Lower lobe of right lung (tissue), 2 donors: Measurements from ENCODE around the gene PARN. TPM values are rescaled to one million over a fixed set of nuclear protein-coding genes. Genes with fewer than 3 reads are reported as not detected.

Experiments used
- ATAC-seq, 2 donors: fragments of 200-7000 bp; cut with Tn5 transposase; one replicate each; pipeline ENCODE4 v1.9.1; 2020 to 2022; ENCODE audit warnings: mild to moderate bottlenecking in 2 of 2, moderate library complexity in 2 of 2
- DNase-seq: peaks from one replicate; pipeline ENCODE4 v3.0.0-alpha.2; 2020
- H3K27ac ChIP-seq: fragments of 200-600 bp; one replicate; pipeline ENCODE4 v1.8.0; 2022
- H3K27me3 ChIP-seq: fragments of 200-600 bp; one replicate; pipeline ENCODE4 v1.8.0; 2022; ENCODE audit warnings: low read depth
- H3K36me3 ChIP-seq: fragments of 200-600 bp; one replicate; pipeline ENCODE4 v1.8.0; 2022; ENCODE audit warnings: mild to moderate bottlenecking
- H3K4me1 ChIP-seq: fragments of 200-600 bp; one replicate; pipeline ENCODE4 v1.8.0; 2022
- H3K4me3 ChIP-seq: fragments of 200-600 bp; one replicate; pipeline ENCODE4 v1.8.0; 2022; ENCODE audit warnings: mild to moderate bottlenecking
- H3K9me3 ChIP-seq: fragments of 200-600 bp; one replicate; pipeline ENCODE4 v1.8.0; 2022
- intact Hi-C: fragments of 100-400 bp; cut with DNase I; formaldehyde crosslinking; loops from one replicate; pipeline ENCODE4 v1.11.0; 2022
- total RNA-seq: library from RNA; stranded (reverse); fragmentation: NEBNext Ultra II Directional; extraction: Animal tissue kit (Norgen Biotek cat#: 25700); gene quantifications from one replicate; pipeline ENCODE4 v1.2.1, GENCODE V29; 2021
- TF ChIP-seq, protein P1 (sequence below): fragments of 200-600 bp; IDR thresholded peaks from one replicate; pipeline ENCODE4 v1.8.0; 2022; ENCODE audit warnings: antibody characterized with exemption, mild to moderate bottlenecking
- donor health status: DM: no; HTN: yes; CAD: no; lungs with severe emphysema.

The PARN gene
- total RNA-seq, 1 donor from 2014 or later = 35.7 TPM

- no peaks in the 10 kb centered on the region for H3K27me3 ChIP-seq
- H3K9me3 ChIP-seq = no peaks in the 10 kb centered on the region
- no peaks in the 10 kb centered on the region for H3K36me3 ChIP-seq
- no peak overlapping the region for H3K27ac ChIP-seq
- ATAC-seq = peak; percentile 88 to 89
- peak overlapping the region; percentile 10 for H3K4me3 ChIP-seq
- peaks cover 29% of the 10 kb centered on the region for H3K4me1 ChIP-seq
- DNase-seq = no peak
- TF ChIP-seq, protein P1, sequence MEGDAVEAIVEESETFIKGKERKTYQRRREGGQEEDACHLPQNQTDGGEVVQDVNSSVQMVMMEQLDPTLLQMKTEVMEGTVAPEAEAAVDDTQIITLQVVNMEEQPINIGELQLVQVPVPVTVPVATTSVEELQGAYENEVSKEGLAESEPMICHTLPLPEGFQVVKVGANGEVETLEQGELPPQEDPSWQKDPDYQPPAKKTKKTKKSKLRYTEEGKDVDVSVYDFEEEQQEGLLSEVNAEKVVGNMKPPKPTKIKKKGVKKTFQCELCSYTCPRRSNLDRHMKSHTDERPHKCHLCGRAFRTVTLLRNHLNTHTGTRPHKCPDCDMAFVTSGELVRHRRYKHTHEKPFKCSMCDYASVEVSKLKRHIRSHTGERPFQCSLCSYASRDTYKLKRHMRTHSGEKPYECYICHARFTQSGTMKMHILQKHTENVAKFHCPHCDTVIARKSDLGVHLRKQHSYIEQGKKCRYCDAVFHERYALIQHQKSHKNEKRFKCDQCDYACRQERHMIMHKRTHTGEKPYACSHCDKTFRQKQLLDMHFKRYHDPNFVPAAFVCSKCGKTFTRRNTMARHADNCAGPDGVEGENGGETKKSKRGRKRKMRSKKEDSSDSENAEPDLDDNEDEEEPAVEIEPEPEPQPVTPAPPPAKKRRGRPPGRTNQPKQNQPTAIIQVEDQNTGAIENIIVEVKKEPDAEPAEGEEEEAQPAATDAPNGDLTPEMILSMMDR = peak; percentile 67
- intact Hi-C loops = loop anchor here (10.0 kb wide), 1 partner anchor 224 kb away; no protein-coding TSS in a partner anchor
These were observed 100.9 kb downstream of the PARN start for GRCh38 chr16:14529010-14529669.

GRCh38 chr16:14528306-14528705 lies 101.8 kb downstream of the PARN start:
- Histone ChIP-seq H3K36me3 (no peaks in the 10 kb centered on the region), H3K27me3 (no peaks in the 10 kb centered on the region), H3K4me1 (peaks cover 29% of the 10 kb centered on the region), H3K9me3 (no peaks in the 10 kb centered on the region), H3K27ac (no peak overlapping the region), H3K4me3 (no peak overlapping the region)
- TF ChIP-seq, protein P1 = no peak
- ATAC-seq (no peak), DNase-seq (no peak)
- intact Hi-C loops = loop anchor here (10.0 kb wide), 1 partner anchor 224 kb away; no protein-coding TSS in a partner anchor

DNA sequence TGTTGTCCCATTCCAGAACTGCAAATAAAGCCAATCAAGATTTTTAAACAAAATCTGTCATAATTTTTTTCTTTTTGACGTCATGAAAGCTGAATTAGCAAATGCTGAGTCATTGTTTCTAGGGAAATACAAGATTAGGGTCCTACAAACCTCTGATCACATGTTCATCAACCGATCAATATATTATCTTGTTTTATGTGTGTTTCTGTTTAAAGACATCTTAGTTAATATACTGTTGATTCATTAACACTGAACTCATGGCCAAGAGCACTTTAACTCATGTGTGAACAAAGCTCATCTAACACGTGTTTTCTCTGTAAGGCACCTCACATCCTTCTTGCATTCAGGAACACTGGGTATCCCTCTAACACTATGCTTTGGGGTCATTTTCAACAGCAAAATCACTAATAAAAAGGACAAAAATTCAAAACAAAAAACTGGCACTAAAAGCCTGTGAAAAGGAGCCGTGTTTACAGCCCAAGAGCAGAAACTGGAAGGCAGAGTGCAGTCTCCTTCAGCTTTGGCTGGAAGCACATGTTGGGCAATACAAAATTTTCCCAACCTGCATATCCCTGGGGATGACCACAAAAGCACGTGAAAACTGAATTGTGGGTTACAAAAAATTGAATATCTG lies 102.5 kb downstream of the PARN start:
- no peaks in the 10 kb centered on the region for H3K27me3 ChIP-seq
- H3K36me3 ChIP-seq = no peaks in the 10 kb centered on the region
- H3K4me3 ChIP-seq = no peak overlapping the region
- ATAC-seq (peak in 1 of 2 donors; percentile 66), DNase-seq (no peak)
- no peaks in the 10 kb centered on the region for H3K9me3 ChIP-seq
- intact Hi-C loops = loop anchor here (10.0 kb wide), 1 partner anchor 223 kb away; no protein-coding TSS in a partner anchor
- H3K27ac ChIP-seq = no peak overlapping the region
- peaks cover 29% of the 10 kb centered on the region for H3K4me1 ChIP-seq
- TF ChIP-seq, protein P1 = no peak

- Histone ChIP-seq H3K4me3 (no peak overlapping the region), H3K27me3 (no peaks in the 10 kb centered on the region), H3K9me3 (no peaks in the 10 kb centered on the region), H3K4me1 (peaks cover 29% of the 10 kb centered on the region), H3K36me3 (no peaks in the 10 kb centered on the region), H3K27ac (no peak overlapping the region)
- TF ChIP-seq, protein P1 = no peak
- ATAC-seq = no peak
- DNase-seq = no peak
- intact Hi-C loops = loop anchor here (10.0 kb wide), 1 partner anchor 221 kb away; no protein-coding TSS in a partner anchor
These were observed 104.5 kb downstream of the PARN start for GRCh38 chr16:14525596-14525995.

DNA sequence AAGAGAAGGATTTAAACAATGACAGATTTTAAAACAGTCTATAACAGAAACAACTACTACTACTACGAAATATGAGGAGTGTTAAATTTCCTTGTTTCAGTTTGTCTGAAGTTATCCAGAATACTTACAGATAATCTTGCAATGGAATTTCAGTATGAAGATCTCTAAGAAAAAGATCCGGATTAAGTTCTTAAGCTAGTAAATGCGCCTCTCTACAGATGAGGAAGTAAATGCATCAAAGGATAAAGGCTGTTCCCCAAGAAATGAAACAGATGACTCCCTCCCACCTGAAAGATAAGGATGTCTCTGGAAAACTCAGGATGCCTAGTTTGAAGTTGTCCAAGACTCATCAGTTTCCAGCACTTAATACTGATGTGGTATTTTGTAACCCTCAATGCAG lies 105.1 kb downstream of the PARN start:
- intact Hi-C loops = loop anchor here (10.0 kb wide), 1 partner anchor 220 kb away; no protein-coding TSS in a partner anchor
- Histone ChIP-seq H3K4me3 (no peak overlapping the region), H3K4me1 (peaks cover 29% of the 10 kb centered on the region), H3K27ac (no peak overlapping the region), H3K9me3 (no peaks in the 10 kb centered on the region), H3K27me3 (no peaks in the 10 kb centered on the region), H3K36me3 (no peaks in the 10 kb centered on the region)
- TF ChIP-seq, protein P1 = no peak
- DNase-seq (no peak), ATAC-seq (no peak)
